IMR-90 (cell line): ENCODE data around the gene GABARAPL1. TPM values are rescaled to one million over a fixed set of nuclear protein-coding genes. Genes with fewer than 3 reads are reported as not detected.
A peak's percentile ranks its signal among the peaks of the same experiment; 100 is the strongest.

Source experiments
- ATAC-seq: fragments of 200-7000 bp; cut with Tn5 transposase; 2 replicates; pipeline ENCODE4 v1.9.1; 2020; ENCODE audit warnings: low read depth, mild to moderate bottlenecking, moderate library complexity
- BruUV-seq: library from RNA; stranded (reverse); fragments of 400-500 nt; replicated peaks from 2 replicates; lab custom pipeline; 2021; lab: Mats Ljungman, UMichigan
- CTCF ChIA-PET: fragments of 300-600 bp; formaldehyde crosslinking; extraction: SDS; loops from one replicate; lab custom pipeline; 2021; ENCODE audit warnings: antibody characterized with exemption; lab: Yijun Ruan, JAX
- POLR2A ChIA-PET: fragments of 300-600 bp; sonication (Branson Sonifier 250); formaldehyde crosslinking; loops from one replicate; lab custom pipeline; 2022; ENCODE audit warnings: antibody characterized with exemption; ENCODE audit not compliant: unreplicated experiment; lab: Charles Lee
- DNase-seq: peaks from one replicate; pipeline ENCODE4 v3.0.0; 2013
- H2AFZ ChIP-seq: replicated peaks from 2 replicates; pipeline ENCODE3; 2013; ENCODE audit warnings: low read length, mild to moderate bottlenecking; ENCODE audit not compliant: poor library complexity
- H2AK5ac ChIP-seq: 2 replicates; pipeline ENCODE4 v1.6.1; 2013; ENCODE audit warnings: low read depth, low read length, inconsistent platforms
- H2AK9ac ChIP-seq: replicated peaks from 2 replicates; pipeline ENCODE3; 2013; ENCODE audit warnings: mild to moderate bottlenecking, low read depth, low read length, moderate library complexity; ENCODE audit not compliant: poor library complexity
- H2BK120ac ChIP-seq: 2 replicates; pipeline ENCODE4 v1.6.1; 2013; ENCODE audit warnings: low read depth, low read length, inconsistent platforms
- H2BK15ac ChIP-seq: 3 replicates; pipeline ENCODE4 v1.6.1; 2013; ENCODE audit warnings: low read depth, low read length, inconsistent platforms
- H2BK20ac ChIP-seq: 2 replicates; pipeline ENCODE4 v1.6.1; 2013; ENCODE audit warnings: low read depth, mild to moderate bottlenecking, inconsistent platforms, low read length, moderate library complexity
- H2BK5ac ChIP-seq: 2 replicates; pipeline ENCODE4 v1.6.1; 2013; ENCODE audit warnings: mild to moderate bottlenecking, low read depth, low read length, inconsistent platforms; ENCODE audit not compliant: poor library complexity, severe bottlenecking
- H3K14ac ChIP-seq: replicated peaks from 2 replicates; pipeline ENCODE4 v1.6.1; 2013; ENCODE audit warnings: low read depth, low read length, inconsistent platforms
- H3K18ac ChIP-seq: 2 replicates; pipeline ENCODE4 v1.6.1; 2013; ENCODE audit warnings: low read depth, low read length, control low read depth
- H3K23ac ChIP-seq: 2 replicates; pipeline ENCODE4 v1.6.1; 2013; ENCODE audit warnings: low read depth, low read length, inconsistent platforms
- H3K27ac ChIP-seq: 2 replicates; pipeline ENCODE4 v1.5.1; 2013; ENCODE audit warnings: mild to moderate bottlenecking, control low read depth, low read length; ENCODE audit not compliant: insufficient read depth
- H3K27me3 ChIP-seq: 2 replicates; pipeline ENCODE4 v1.6.1; 2013; ENCODE audit warnings: low read length; ENCODE audit not compliant: control insufficient read depth, insufficient read depth
- H3K36me3 ChIP-seq: 2 replicates; pipeline ENCODE4 v1.6.1; 2013; ENCODE audit warnings: low read length, mixed read lengths; ENCODE audit not compliant: control insufficient read depth, insufficient read depth
- H3K4ac ChIP-seq: 2 replicates; pipeline ENCODE4 v1.6.1; 2013; ENCODE audit warnings: low read depth, low read length, inconsistent platforms
- H3K4me1 ChIP-seq: 2 replicates; pipeline ENCODE4 v1.6.1; 2013; ENCODE audit warnings: low read length, mixed read lengths; ENCODE audit not compliant: control insufficient read depth, insufficient read depth
- H3K4me2 ChIP-seq: 2 replicates; pipeline ENCODE4 v1.6.1; 2013; ENCODE audit warnings: low read depth, mild to moderate bottlenecking, control low read depth, low read length, moderate library complexity
- H3K4me3 ChIP-seq: 2 replicates; pipeline ENCODE4 v1.5.1; 2013; ENCODE audit warnings: low read depth, mild to moderate bottlenecking, control low read depth, low read length, moderate library complexity; ENCODE audit not compliant: insufficient read depth
- H3K56ac ChIP-seq: 2 replicates; pipeline ENCODE4 v1.6.1; 2013; ENCODE audit warnings: low read length, inconsistent platforms; ENCODE audit not compliant: insufficient read depth; ENCODE audit errors: extremely low read depth
- H3K79me1 ChIP-seq, 2 experiments: 2 replicates each; pipeline ENCODE4 v1.6.1; 2013; ENCODE audit warnings: low read length in 2 of 2, inconsistent platforms in 1 of 2, low read depth in 1 of 2
- H3K9ac ChIP-seq: 2 replicates; pipeline ENCODE4 v1.6.1; 2013; ENCODE audit warnings: low read depth, low read length, control low read depth
- H3K9me1 ChIP-seq: 2 replicates; pipeline ENCODE4 v1.6.1; 2013; ENCODE audit warnings: low read length, inconsistent platforms; ENCODE audit not compliant: insufficient read depth
- H3K9me3 ChIP-seq: 2 replicates; pipeline ENCODE4 v1.6.1; 2013; ENCODE audit warnings: low read length; ENCODE audit not compliant: control insufficient read depth, insufficient read depth
- H4K20me1 ChIP-seq: 2 replicates; pipeline ENCODE4 v1.6.1; 2013; ENCODE audit warnings: low read length, inconsistent platforms; ENCODE audit not compliant: insufficient read depth
- H4K5ac ChIP-seq: 2 replicates; pipeline ENCODE4 v1.6.1; 2013; ENCODE audit warnings: mild to moderate bottlenecking, low read depth, low read length, control low read depth
- H4K8ac ChIP-seq, 2 experiments: 2 replicates each; pipeline ENCODE4 v1.6.1; 2013; ENCODE audit warnings: low read depth in 2 of 2, low read length in 2 of 2, control low read depth in 1 of 2, inconsistent platforms in 1 of 2
- H4K91ac ChIP-seq: 2 replicates; pipeline ENCODE4 v1.6.1; 2013; ENCODE audit warnings: low read depth, low read length, inconsistent platforms; ENCODE audit not compliant: insufficient read depth
- FOS ChIP-seq: fragments of 150-350 bp; IDR thresholded peaks from 2 replicates; pipeline ENCODE4 v1.6.1; 2016; ENCODE audit warnings: low read depth, low read length
- RCOR1 ChIP-seq: IDR thresholded peaks from 2 replicates; pipeline ENCODE4 v1.6.1; 2012; ENCODE audit warnings: mild to moderate bottlenecking, low read length, improper control_type of control experiment; ENCODE audit not compliant: insufficient replicate concordance
- WGBS, 2 experiments: methylation state at CpG; one replicate each; pipeline versions ENCODE4 v1.1.5 to v1.1.7; 2013; ENCODE audit warnings: missing lambda C conversion rate in 2 of 2; ENCODE audit not compliant: insufficient read length in 1 of 2; ENCODE audit errors: extremely low coverage in 2 of 2; 5-methylcytosine and 5-hydroxymethylcytosine counted together
- dilution Hi-C: fragments of 300-500 bp; cut with HindIII; formaldehyde crosslinking; loops from one replicate; pipeline ENCODE4 v1.14.3; 2018; ENCODE audit warnings: low sequenced_read_pairs; ENCODE audit not compliant: unreplicated experiment
- in situ Hi-C: fragments of 300-500 bp; cut with MboI; formaldehyde crosslinking; loops from 3 replicates; pipeline ENCODE4 v1.14.3; 2019; ENCODE audit warnings: low sequenced_read_pairs, inconsistent platforms, mixed read lengths
- intact Hi-C: fragments of 100-400 bp; cut with micrococcal nuclease; formaldehyde crosslinking; loops from 2 replicates; pipeline ENCODE4 v1.10.0; 2022
- polyA plus RNA-seq, 3 experiments: library from polyadenylated mRNA; depleted of rRNA; stranded (reverse); fragments of >200 nt; gene quantifications; 2 replicates each; pipeline ENCODE4 v1.2.3, GENCODE V29; 2012; ENCODE audit warnings: low replicate concordance in 1 of 3
- total RNA-seq: library from RNA; depleted of rRNA; stranded (reverse); fragments of >200 nt; gene quantifications from 2 replicates; pipeline ENCODE4 v1.2.3, GENCODE V29; 2012

GABARAPL1 gene
- total and polyA plus RNA-seq, 2 of the 4 experiments (the other 2 are of a cell fraction): 51.6 to 93.6 TPM

- TF ChIP-seq RCOR1: no peak
- TF ChIP-seq FOS: 0 out of 2 replicates have a peak, but pooled peaks have one; percentile 6
- Histone ChIP-seq H2AFZ (no peak overlapping the region), H3K36me3 (no peaks in the 10 kb centered on the region), H4K20me1 (no peaks in the 10 kb centered on the region), H3K9ac (no peak overlapping the region), H3K18ac (no peak overlapping the region), H3K9me3 (no peaks in the 10 kb centered on the region), H3K4me1 (peaks cover 11% of the 10 kb centered on the region), H3K14ac (no peak overlapping the region), H2BK15ac (no peak overlapping the region), H4K91ac (no peak overlapping the region), H3K4ac (no peak overlapping the region), H3K4me2 (no peak overlapping the region), H3K23ac (no peak overlapping the region), H3K27me3 (no peaks in the 10 kb centered on the region), H3K4me3 (no peak overlapping the region), H3K79me1 (no peaks in the 10 kb centered on the region), H2AK5ac (no peak overlapping the region), H4K8ac (no peak overlapping the region), H2BK5ac (no peak overlapping the region), H3K9me1 (peaks cover 3% of the 10 kb centered on the region), H2BK20ac (no peak overlapping the region), H3K27ac (no peak overlapping the region), H3K56ac (no peak overlapping the region), H2AK9ac (no peak overlapping the region), H2BK120ac (peak overlapping the region; percentile 3; the same call in 1 of the 2 replicates), H4K5ac (no peak overlapping the region)
- intact Hi-C loops: loop anchor here (5.0 kb wide), 1 partner anchor 442 kb away; no protein-coding TSS in a partner anchor
- dilution Hi-C loops: no loop called here
- no peak for ATAC-seq
- peak; percentile 43 for DNase-seq
- WGBS, 2 experiments: no CpG with 5 or more reads among the region's 3 CpGs
- ChIA-PET POLR2A (no interaction called here), CTCF (interaction anchor here (1.0 kb wide), 1 partner anchor 9 kb away, joined by 7 read pairs; no protein-coding TSS in a partner anchor)
- no TSS peak for BruUV-seq
- in situ Hi-C loops: loop anchor here (5.0 kb wide), 1 partner anchor 42 kb away; no protein-coding TSS in a partner anchor
These were observed 18.5 kb upstream of the GABARAPL1 start for GRCh38 chr12:10194160-10194670.
